ENCODE data around the gene MIF.

DNA sequence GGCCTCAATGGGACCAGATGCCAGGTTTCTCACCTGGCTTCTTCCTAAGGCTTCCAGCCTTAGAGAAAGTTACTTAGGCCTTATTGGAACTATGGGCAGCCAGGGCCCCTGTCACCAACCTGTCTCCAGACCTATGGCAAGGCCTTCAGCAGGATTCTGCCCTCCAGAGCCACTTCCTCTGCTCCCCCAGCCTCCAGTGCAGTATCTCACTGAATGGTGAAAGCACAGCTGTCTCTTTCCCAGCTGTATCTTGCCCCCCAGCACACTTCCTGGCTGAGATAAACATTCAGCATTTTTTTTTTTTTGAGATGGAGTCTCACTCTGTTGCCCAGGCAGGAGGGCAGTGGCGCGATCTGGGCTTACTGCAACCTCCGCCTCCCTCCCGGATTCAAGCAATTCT lies 35.0 kb upstream of the MIF start:
- TF ChIP-seq, protein P1, sequence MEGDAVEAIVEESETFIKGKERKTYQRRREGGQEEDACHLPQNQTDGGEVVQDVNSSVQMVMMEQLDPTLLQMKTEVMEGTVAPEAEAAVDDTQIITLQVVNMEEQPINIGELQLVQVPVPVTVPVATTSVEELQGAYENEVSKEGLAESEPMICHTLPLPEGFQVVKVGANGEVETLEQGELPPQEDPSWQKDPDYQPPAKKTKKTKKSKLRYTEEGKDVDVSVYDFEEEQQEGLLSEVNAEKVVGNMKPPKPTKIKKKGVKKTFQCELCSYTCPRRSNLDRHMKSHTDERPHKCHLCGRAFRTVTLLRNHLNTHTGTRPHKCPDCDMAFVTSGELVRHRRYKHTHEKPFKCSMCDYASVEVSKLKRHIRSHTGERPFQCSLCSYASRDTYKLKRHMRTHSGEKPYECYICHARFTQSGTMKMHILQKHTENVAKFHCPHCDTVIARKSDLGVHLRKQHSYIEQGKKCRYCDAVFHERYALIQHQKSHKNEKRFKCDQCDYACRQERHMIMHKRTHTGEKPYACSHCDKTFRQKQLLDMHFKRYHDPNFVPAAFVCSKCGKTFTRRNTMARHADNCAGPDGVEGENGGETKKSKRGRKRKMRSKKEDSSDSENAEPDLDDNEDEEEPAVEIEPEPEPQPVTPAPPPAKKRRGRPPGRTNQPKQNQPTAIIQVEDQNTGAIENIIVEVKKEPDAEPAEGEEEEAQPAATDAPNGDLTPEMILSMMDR (conservative IDR thresholded peaks at IDR 0.05; ENCODE audit: low read length): no peak
- TF ChIP-seq EZH2phosphoT487 (IDR thresholded peaks at IDR 0.05; ENCODE audit: borderline replicate concordance): no peak
